HG03521 (cell line): ENCODE measurements around the gene DLX1.

Experiments used
- ATAC-seq: cut with Tn5 transposase; IDR thresholded peaks from one replicate; pipeline ENCODE4 v1.9.1; 2021; ENCODE audit warnings: mild to moderate bottlenecking, moderate library complexity; ENCODE audit not compliant: unreplicated experiment

Gene DLX1

GRCh38 chr2:172096626-172097547, 11.6 kb downstream of the DLX1 start:
- no peak for ATAC-seq

DNA sequence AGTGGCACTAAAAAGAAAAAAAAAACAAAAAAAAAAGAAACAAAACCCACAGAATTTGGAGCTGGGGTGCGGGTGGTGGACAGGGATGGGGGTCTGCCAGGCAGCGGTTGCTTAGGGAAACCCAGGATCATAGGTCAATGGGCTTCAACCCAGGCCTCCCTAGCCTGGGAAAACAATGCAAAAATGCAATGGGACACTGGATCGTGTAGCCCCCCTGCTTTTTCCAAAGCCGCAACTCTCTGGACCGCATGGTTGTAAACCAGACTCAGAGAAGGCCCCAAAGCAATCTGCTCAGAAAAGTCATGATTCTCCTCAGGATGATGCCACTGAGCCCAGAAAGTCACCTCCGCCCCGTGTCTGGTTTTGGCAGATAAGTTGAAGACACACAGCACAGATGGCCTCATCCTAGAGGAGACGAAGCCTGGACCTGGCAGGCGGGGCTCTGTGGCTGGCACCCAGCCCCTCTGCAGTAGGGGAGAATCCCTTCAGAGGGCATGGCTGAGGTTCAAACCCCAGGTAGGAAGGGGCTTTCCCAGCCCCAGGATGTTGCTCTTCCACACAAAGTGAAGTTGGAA, 12.3 kb downstream of the DLX1 start:
- ATAC-seq: no peak

DNA sequence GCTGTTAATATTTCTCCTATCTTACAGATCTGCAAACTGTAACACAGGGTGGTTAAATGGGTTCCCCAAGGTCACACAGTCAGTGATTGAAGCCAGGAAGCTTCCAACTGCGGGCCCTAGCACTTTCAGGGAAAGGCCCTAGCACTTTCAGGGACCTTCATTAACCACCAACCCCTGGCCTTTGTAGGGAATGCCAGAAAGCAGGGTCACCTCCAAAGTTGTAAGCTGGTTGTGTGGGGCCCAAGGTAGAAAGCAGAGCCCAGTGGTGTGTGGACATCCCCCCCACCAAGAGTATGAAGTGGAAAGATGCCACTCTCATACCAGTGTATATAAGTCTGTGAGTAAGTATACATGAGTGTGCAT, 13.0 kb downstream of the DLX1 start:
- ATAC-seq: no peak

DNA sequence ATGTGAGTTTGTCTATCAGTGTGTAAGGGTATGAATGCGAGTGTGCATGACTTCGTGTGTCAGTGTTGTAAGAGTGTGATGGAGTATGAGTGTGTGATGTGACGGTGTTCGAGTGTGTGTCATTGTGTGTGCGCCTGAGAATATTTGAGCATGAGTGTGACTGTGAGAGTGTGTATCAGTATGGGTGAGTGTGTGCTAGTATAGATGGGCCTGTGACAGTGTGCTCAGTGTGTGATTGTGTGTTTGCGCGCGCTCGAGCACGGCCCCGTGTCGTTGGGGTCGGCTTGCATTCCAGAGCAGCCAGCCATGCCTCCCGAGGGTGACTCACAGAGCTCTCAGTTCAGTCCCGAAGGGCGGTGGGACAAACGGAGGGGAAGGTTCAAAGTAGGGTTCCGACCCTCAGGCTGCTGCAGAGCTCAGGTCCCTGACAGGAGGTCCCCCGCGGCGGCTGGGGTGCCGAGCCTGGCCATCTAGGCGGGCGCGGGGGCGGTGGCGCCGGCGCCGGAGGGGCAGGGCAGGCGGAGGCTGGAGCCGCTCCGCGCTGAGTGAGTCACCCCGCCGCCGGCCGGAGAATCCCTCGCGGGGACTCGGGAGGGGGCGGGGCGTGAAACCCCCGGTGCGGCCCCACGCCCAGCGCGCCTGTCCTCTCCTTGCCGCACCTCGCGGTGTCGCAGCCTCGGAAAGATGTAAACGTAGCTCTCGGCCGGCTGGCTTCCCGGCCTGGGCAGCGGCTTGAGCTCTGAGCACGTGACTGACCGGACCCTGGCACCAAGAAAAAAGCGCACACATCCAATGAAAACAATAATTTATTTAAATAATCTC, 13.6 kb downstream of the DLX1 start:
- no peak for ATAC-seq

GRCh38 chr2:172099472-172100079, 14.3 kb downstream of the DLX1 start:
- ATAC-seq: no peak

DNA sequence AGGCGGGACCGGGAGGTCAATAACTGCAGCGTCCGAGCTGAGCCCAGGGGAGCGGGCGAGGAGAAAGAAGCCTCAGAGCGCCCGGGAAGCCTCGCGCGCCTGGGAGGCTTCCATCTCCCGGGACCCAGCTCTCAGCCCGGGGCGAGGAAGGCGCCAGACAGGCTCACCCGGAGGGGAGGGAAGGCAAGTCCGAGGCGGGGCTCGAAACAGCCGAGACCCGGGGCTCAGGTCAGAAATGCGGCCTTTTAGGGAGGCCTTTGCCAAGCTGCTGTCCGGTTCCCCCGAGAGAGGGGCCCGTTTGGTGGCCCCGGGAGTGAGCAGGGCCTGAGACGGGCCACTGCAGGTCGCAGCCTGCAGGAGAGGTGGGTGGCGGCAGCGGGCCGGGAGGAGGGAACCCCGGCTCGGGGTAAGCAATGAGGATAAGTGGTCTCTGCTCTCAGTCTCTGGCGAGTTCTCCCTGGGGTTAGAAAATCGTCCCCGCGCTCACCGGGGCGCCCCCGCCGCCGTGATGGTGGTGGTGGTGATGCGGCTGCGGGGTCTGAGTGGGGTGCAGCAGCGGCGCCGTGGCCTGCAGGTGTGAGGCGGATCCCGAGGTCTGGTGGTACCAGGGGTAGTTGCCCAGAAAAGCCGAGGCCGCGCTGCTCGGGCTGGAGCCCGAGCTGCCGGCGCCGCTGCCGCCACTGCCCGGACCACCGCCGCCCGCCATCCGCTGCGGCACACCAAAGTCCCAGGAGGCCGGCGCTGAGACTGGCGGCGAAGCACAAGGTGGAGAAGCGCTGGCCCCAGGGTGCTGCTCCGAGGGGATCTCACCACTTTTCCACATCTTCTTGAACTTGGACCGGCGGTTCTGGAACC, 15.0 kb downstream of the DLX1 start:
- no peak for ATAC-seq

GRCh38 chr2:172100935-172101820, 15.9 kb downstream of the DLX1 start:
- ATAC-seq: no peak

DNA sequence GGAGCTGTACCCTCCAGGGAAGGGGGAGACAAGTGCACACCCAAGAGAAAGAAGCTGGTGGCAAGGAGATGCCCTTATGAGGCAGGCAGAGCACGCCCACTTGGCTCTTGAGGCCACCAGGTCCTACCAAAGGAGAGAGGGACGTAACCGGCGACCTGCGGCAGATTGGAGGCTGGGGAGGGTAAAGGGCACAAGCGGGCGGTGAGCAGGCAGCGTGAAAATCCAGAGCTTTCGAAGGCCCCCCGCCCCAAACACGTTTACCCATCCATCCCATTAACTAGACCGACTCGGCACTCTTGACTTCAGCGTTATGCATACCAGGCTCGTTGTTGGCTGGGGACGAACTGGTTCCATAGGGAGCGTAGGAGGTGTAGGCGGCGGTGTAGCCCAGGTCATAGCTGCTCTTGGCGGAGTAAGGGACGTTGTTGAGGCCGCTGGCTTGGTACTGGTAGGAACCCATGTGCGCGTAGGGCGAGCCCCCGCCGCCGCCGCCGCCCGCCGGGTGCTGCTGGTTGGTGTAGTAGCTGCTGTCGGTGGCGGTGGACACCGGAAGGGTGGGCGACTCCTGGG, 16.6 kb downstream of the DLX1 start:
- ATAC-seq: peak; percentile 6

DNA sequence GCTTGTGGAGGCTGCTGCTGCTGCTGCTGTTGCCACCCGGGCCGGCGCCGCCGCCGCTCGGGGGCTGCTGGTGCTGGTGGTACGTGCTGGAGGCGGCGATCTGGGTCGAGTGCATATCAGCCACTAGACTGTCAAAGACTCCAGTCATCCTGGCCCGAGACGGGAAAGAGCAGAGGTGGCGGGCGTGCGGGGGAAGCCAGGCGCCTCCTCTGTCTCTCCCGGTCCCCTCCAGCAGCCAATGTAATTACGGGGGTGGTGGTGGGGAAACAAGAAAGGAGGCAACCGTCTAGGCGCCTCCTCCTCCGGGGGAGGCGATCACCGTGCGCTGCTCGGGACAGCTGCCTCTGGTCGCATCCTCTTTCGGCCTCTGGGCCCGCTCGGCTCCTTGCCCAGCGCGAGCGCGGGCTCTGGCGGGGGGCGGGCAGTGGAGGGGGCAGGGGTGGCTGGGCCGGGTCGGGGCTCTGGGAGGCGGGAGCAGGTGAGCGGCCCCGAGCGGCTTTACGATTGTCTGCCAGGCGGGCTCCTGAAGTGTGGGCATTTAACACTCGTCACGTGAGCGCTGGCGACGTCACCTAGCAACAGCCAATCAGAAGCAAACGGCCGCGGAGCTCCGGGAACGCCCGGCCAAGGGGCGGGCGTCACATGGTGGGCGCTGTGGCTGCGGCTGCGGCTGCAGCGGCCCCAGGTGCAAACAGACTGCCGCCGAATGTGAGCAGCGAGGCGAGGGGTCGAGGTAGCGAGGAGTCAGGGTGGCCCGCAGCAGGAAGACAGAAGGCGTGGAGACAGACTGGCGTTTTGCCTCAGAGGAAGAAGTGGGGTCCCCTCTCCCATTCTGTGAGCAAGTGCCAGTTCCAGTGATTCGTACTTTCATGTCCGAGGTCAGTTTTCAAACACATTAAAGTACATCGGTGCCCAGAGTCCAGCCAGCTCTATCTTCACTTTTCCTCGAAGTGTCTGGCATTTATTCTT, 17.4 kb downstream of the DLX1 start, which contains the start of gene DLX2:
Gene DLX2, minus strand, starts transcription at position 510 of the 969 bp plus-strand sequence. Its CDS starts 362 bp downstream, at position 148.
- peak; percentile 70 for ATAC-seq

- no peak for ATAC-seq
These were observed 18.4 kb downstream of the DLX1 start for GRCh38 chr2:172103471-172104272.

DNA sequence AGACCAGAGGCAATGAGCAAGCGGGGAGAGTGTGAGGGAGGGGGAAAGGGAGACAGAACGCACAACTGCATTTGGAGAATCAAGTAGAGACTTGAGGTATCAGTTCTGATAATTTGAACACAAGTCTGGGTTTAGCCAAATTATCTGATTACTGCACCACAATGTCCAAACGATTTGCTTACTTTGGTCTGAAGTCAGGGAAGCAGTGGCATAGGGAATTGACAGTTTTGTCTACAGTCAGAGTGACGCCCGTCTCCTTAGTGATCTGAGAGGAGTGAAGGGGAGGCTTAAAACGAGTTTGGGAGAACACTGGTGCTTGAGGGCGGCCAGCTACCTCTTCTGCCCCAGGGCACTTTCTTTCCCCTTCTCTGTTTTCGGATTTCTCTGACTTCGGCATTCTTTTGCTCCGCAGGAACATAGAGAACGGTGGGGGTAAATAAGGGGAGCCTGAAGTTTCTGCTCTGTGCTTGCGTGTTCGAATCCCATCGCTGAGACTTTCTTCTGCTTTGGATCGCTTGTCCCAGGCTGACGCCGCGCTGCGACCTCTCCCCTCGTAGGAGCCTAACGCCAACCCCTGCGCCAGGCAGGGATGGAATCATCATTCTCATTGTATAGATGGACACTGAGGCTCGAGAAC, 20.3 kb downstream of the DLX1 start:
- no peak for ATAC-seq

GRCh38 chr2:172106108-172106961, 21.0 kb downstream of the DLX1 start:
- ATAC-seq: no peak

- no peak for ATAC-seq
These were observed 22.6 kb downstream of the DLX1 start for GRCh38 chr2:172107690-172108586.

DNA sequence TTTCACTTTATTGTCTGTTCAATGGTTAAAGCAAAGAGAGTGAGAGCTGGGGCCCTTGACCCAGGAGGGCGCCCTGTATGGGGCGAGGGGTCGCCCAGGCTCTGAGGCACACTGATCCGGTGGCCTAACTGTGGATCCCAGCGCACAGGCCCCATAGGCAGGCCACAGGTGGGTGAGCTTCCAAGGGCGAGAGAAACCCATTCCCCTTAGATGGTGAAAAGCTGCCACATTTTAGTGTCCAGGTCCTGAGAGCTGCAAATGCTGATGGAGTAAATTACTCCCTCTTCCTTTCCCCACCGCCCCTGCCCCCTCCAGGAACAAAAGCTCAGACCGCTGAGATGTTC, 23.3 kb downstream of the DLX1 start:
- ATAC-seq: no peak
